Germinal center (tissue), 1 donor: Measurements from ENCODE around the gene TSPAN9.

Experiments used
- DNase-seq: peaks from one replicate; pipeline ENCODE4 v3.0.0; 2012; ENCODE audit warnings: mixed read lengths, low spot score

The TSPAN9 gene

GRCh38 chr12:3141339-3142321, 64.5 kb downstream of the TSPAN9 start:
- no peak for DNase-seq

GRCh38 chr12:3142386-3142785, 65.2 kb downstream of the TSPAN9 start:
- no peak for DNase-seq

GRCh38 chr12:3144495-3144894, 67.3 kb downstream of the TSPAN9 start:
- DNase-seq: no peak

- DNase-seq: no peak
These were observed 67.9 kb downstream of the TSPAN9 start for GRCh38 chr12:3145033-3145432.

- DNase-seq: no peak
These were observed 68.5 kb downstream of the TSPAN9 start for GRCh38 chr12:3145546-3146310.

- DNase-seq: no peak
These were observed 70.1 kb downstream of the TSPAN9 start for GRCh38 chr12:3147260-3147659.

- no peak for DNase-seq
These were observed 71.3 kb downstream of the TSPAN9 start for GRCh38 chr12:3148366-3149000.

- DNase-seq: no peak
These were observed 72.5 kb downstream of the TSPAN9 start for GRCh38 chr12:3149515-3150307.

GRCh38 chr12:3150308-3150670, 73.1 kb downstream of the TSPAN9 start:
- no peak for DNase-seq

- DNase-seq: no peak
These were observed 74.0 kb downstream of the TSPAN9 start for GRCh38 chr12:3150931-3151835.

GRCh38 chr12:3152011-3152511, 74.9 kb downstream of the TSPAN9 start:
- DNase-seq: no peak

GRCh38 chr12:3152892-3153291, 75.7 kb downstream of the TSPAN9 start:
- DNase-seq: no peak

- DNase-seq: no peak
These were observed 76.8 kb downstream of the TSPAN9 start for GRCh38 chr12:3154006-3154405.

GRCh38 chr12:3155702-3156370, 78.7 kb downstream of the TSPAN9 start:
- DNase-seq: no peak

- no peak for DNase-seq
These were observed 80.6 kb downstream of the TSPAN9 start for GRCh38 chr12:3157581-3158323.

- no peak for DNase-seq
These were observed 81.8 kb downstream of the TSPAN9 start for GRCh38 chr12:3158851-3159465.

GRCh38 chr12:3160081-3160480, 82.9 kb downstream of the TSPAN9 start:
- DNase-seq: no peak

- DNase-seq: no peak
These were observed 84.7 kb downstream of the TSPAN9 start for GRCh38 chr12:3161861-3162260.
